Bronchial epithelial cell (primary cell): ENCODE data around the gene EPN3. TPM values are rescaled to one million over a fixed set of nuclear protein-coding genes. Genes with fewer than 3 reads are reported as not detected.

Experiments used
- DNase-seq: peaks from one replicate; pipeline ENCODE4 v3.0.0-alpha.2; 2010; ENCODE audit warnings: low read depth
- FAIRE-seq: peaks from 2 replicates; lab custom pipeline; 2011; peaks lifted over from hg19 to GRCh38; lab: Jason Lieb, UNC
- H3K27me3 ChIP-seq: 2 replicates; pipeline ENCODE4 v1.5.1; 2011; ENCODE audit warnings: low read length; ENCODE audit not compliant: control insufficient read depth, insufficient read depth
- H3K36me3 ChIP-seq: 2 replicates; pipeline ENCODE4 v1.5.1; 2011; ENCODE audit warnings: low read length; ENCODE audit not compliant: control insufficient read depth, insufficient read depth
- H3K4me3 ChIP-seq: 2 replicates; pipeline ENCODE4 v1.5.1; 2011; ENCODE audit warnings: mild to moderate bottlenecking, low read depth, low read length, control low read depth
- total RNA-seq: library from RNA; depleted of rRNA; stranded (reverse); fragments of >200 nt; gene quantifications from 2 replicates; pipeline ENCODE4 v1.2.1, GENCODE V29; 2014
- TF ChIP-seq, protein P1 (sequence below): IDR thresholded peaks from 2 replicates; pipeline ENCODE4 v1.5.1; 2011; ENCODE audit warnings: mild to moderate bottlenecking, moderate library complexity, low read length, control low read depth, inconsistent platforms; ENCODE audit not compliant: insufficient read depth, severe bottlenecking

EPN3 gene
- total RNA-seq, 1 donor from 2014 or later, result 2.9 TPM

DNA sequence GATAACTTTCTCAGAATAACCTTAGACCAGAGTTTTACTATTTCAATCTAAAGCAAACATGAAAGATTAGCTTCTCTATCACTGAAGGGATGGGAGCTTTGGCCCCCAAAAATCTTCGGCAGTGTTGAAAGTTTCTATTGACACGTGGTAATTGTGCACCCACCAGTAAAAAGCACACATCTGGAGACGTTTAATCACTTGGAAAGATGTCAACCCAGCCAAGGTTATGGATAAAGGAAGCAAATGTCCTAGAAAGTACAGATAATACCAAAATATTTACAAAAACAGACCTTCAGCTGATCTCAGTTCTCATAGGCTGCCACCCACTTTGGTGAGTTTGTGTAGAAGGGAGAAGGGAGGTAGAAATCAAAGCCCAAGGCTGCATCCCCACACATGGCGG lies 19.0 kb upstream of the EPN3 start:
- Histone ChIP-seq H3K27me3 (no peaks in the 10 kb centered on the region), H3K36me3 (no peaks in the 10 kb centered on the region), H3K4me3 (no peak overlapping the region)
- TF ChIP-seq, protein P1, sequence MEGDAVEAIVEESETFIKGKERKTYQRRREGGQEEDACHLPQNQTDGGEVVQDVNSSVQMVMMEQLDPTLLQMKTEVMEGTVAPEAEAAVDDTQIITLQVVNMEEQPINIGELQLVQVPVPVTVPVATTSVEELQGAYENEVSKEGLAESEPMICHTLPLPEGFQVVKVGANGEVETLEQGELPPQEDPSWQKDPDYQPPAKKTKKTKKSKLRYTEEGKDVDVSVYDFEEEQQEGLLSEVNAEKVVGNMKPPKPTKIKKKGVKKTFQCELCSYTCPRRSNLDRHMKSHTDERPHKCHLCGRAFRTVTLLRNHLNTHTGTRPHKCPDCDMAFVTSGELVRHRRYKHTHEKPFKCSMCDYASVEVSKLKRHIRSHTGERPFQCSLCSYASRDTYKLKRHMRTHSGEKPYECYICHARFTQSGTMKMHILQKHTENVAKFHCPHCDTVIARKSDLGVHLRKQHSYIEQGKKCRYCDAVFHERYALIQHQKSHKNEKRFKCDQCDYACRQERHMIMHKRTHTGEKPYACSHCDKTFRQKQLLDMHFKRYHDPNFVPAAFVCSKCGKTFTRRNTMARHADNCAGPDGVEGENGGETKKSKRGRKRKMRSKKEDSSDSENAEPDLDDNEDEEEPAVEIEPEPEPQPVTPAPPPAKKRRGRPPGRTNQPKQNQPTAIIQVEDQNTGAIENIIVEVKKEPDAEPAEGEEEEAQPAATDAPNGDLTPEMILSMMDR, result no peak
- FAIRE-seq, result no peak
- DNase-seq, result no peak

DNA sequence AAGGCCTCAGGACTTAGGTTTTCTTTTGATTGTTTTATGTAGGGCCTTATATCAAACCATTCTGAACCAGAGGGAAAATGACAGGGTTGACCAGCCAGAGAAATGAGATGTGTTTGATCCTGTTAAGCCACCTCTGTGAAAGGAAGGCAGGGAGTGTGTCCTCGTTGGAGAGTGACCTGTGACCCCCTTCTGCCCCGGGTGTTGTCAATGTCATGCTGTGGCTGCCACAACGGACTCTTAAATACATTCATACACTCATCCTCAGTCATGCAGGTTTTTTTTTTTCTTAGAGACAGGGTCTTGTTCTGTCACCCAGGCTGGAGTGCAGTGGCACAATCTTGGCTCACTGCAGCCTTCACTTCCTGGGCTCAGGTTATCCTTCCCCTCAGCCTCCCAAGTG lies 18.1 kb upstream of the EPN3 start:
- Histone ChIP-seq H3K4me3 (no peak overlapping the region), H3K36me3 (no peaks in the 10 kb centered on the region), H3K27me3 (no peaks in the 10 kb centered on the region)
- DNase-seq (no peak), FAIRE-seq (no peak)
- TF ChIP-seq, protein P1, result no peak

DNA sequence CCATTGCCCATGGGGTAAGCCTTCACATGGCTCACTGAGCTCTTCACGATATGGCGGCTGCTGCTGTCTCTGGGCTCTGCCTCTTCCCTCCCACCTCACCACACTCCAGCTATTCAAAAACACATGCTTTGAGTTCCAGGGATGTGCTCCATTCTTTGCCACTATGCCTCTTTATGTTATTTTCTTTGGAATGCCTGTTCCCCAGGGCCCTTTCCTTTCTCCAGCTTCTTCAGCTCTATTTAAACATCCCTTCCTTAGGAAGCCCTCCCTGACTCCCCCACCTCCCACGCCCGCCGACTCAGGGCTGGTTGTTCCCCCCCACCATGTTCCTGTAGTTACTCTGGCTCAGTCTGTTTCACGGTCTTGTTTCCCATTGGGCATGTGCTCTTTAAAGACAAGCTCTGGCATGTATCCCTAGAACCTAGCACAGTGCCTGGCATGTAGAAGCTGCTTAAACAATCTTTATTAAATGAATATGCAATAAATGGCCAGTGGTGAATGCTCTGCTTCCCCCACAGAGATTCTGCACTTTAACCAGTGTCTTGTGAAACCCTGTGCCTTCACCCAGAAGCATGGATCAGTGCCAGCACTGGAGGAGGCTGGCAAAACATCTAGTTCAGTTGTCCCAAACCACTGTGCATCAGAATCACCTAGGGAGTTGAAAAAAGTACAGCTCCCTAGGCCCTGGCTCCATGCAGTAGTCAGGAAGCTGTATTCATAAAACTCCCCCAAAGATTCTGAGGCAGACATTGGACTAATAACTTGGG lies 17.4 kb upstream of the EPN3 start:
- TF ChIP-seq, protein P1, result no peak
- DNase-seq (peak; percentile 45), FAIRE-seq (no peak)
- Histone ChIP-seq H3K27me3 (no peaks in the 10 kb centered on the region), H3K4me3 (no peak overlapping the region), H3K36me3 (no peaks in the 10 kb centered on the region)

DNA sequence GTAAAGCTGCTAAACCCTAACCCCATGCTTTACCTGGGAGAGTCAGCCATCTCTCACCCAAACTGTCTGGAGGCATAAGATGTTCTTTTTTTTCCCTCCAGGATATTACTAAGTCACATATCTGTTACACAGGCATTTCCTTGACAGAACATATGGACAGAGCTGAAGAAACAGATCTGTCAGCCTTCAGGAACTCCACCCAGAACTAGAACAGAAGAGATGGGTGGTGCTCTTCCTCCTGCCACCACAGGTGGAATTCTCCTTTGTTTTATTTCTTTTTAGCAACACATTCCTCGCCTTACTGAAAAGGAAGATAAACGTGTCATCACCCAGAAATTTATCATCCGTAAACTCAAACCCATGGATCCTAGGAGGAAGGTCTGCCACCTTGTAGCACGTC lies 15.5 kb upstream of the EPN3 start:
- Histone ChIP-seq H3K27me3 (no peaks in the 10 kb centered on the region), H3K4me3 (no peak overlapping the region), H3K36me3 (no peaks in the 10 kb centered on the region)
- TF ChIP-seq, protein P1, result no peak
- peak; percentile 79 for DNase-seq
- no peak for FAIRE-seq

DNA sequence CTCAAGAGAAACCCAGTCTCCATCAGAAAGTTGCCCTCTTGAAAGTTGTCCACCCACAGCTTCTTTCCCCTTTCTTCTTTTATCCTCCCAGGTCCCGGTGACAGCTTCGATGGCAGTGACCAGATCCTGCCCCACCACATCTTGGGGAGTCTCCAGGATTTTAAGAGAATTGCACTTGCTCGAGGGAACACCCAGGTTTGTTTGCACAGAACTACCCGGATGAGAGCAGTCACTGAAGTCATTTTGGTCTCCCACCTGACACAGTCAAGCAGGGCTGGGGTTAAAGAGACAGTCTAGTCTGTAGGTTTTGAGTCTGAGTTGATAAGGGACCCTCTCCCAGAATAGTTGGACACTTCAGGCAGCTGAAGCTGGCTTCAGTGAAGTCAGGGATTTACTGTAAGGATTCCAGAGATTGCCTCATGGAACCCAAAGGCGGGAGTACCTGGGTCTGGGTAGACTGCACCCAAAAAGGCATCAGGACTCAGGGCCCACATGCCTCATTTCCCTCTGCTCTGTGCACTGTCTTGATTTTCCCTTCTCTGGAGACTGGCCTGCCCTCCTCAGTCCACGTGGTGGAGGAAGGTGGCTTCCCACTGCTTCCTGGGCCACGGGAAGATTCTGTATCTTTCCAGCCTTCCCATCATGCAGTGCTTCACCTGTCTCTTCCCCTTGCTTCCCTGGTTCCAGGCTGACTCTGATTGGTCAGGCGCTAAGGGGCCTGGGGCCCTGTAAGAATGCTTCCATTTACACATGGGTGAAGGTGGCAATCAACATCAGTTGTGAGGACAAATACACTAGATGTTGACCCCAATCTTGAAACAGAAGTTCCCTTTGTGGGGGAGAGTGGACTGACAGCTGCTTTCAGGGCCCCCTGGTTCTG lies 14.8 kb upstream of the EPN3 start:
- DNase-seq (no peak), FAIRE-seq (no peak)
- TF ChIP-seq, protein P1, result no peak
- no peak overlapping the region for H3K4me3 ChIP-seq
- H3K27me3 ChIP-seq, result no peaks in the 10 kb centered on the region
- H3K36me3 ChIP-seq, result no peaks in the 10 kb centered on the region
